Ovary (tissue), 3 donors: ENCODE results near the gene SOX30.

Experiments
- CTCF ChIP-seq, 3 donors: fragments of 450-650 bp in 2 of 3; fragments of 200-600 bp in 1 of 3; IDR thresholded peaks; one replicate each; pipeline versions ENCODE4 v1.5.1 to v1.8.0; 2016 to 2022; ENCODE audit warnings: antibody characterized with exemption in 3 of 3, mild to moderate bottlenecking in 1 of 3
- POLR2A ChIP-seq: fragments of 450-650 bp; IDR thresholded peaks from one replicate; pipeline ENCODE4 v1.6.1; 2017; ENCODE audit warnings: antibody characterized with exemption, mild to moderate bottlenecking, moderate library complexity
- donor health status: DM: no; HTN: no; CAD: no.

- TF ChIP-seq CTCF (IDR thresholded peaks at IDR 0.05), result no peak
- no peak for TF ChIP-seq POLR2A
These were observed 28.8 kb upstream of the SOX30 start for GRCh38 chr5:157681048-157681447.
